Measurements from ENCODE around the gene ZBP1.

Gene ZBP1

GRCh38 chr20:57657535-57658446 is 37.6 kb upstream of the ZBP1 start:
- Histone ChIP-seq H3K4me3 (ENCODE audit: low read depth, low read length) (no peak overlapping the region), H3K27ac (ENCODE audit: low read depth, low read length) (no peak overlapping the region), H3K27me3 (ENCODE audit: control insufficient read depth, insufficient read depth, low read length) (no peaks in the 10 kb centered on the region), H3K4me1 (ENCODE audit: control insufficient read depth, insufficient read depth, low read length) (peaks cover 5% of the 10 kb centered on the region; the same call in 1 of the 2 replicates), H3K9ac (ENCODE audit: low read depth, low read length) (no peak overlapping the region), H3K9me3 (ENCODE audit: control insufficient read depth, insufficient read depth, low read length) (no peaks in the 10 kb centered on the region), H3K36me3 (ENCODE audit: control insufficient read depth, insufficient read depth, low read length) (peaks cover 37% of the 10 kb centered on the region; the same call in 1 of the 2 replicates)

DNA sequence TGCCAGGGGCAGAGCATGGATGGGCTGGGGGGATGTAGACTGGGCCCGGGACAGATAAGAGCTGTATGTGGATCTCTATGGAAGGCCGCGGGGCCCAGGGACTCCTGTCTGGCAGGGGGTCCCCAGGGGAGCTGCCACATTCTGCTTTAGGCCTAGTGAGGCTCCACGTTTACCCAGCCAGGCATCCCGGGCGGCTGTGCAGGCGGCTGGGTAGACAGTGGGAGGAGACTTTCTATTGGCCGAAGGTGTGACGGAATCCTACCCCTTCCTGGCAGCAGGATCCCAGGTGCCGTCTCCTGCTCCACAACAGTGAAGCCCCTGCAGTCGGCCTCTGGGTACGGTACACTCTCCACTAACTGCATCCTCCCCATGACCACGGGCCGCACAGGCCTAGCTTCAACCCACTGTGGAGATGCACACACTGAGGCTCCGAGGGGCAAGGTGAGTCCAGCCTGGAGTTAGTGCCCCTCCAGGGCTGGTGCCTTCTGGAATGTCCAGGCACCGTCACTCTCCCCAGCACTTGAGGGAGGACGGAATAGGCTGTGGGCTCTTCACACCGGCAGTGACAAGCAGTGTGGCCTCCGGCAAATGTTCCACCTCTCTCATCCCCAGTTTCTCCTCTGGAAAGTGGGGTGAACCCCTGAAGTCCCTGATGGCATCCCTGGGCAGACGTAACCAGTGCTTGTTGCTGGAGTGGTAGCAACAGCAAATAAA is 36.8 kb upstream of the ZBP1 start:
- Histone ChIP-seq H3K9ac (ENCODE audit: low read depth, low read length) (no peak overlapping the region), H3K9me3 (ENCODE audit: control insufficient read depth, insufficient read depth, low read length) (no peaks in the 10 kb centered on the region), H3K27ac (ENCODE audit: low read depth, low read length) (no peak overlapping the region), H3K36me3 (ENCODE audit: control insufficient read depth, insufficient read depth, low read length) (peaks cover 45% of the 10 kb centered on the region), H3K4me1 (ENCODE audit: control insufficient read depth, insufficient read depth, low read length) (peaks cover 4% of the 10 kb centered on the region; the same call in 1 of the 2 replicates), H3K27me3 (ENCODE audit: control insufficient read depth, insufficient read depth, low read length) (no peaks in the 10 kb centered on the region), H3K4me3 (ENCODE audit: low read depth, low read length) (no peak overlapping the region)

DNA sequence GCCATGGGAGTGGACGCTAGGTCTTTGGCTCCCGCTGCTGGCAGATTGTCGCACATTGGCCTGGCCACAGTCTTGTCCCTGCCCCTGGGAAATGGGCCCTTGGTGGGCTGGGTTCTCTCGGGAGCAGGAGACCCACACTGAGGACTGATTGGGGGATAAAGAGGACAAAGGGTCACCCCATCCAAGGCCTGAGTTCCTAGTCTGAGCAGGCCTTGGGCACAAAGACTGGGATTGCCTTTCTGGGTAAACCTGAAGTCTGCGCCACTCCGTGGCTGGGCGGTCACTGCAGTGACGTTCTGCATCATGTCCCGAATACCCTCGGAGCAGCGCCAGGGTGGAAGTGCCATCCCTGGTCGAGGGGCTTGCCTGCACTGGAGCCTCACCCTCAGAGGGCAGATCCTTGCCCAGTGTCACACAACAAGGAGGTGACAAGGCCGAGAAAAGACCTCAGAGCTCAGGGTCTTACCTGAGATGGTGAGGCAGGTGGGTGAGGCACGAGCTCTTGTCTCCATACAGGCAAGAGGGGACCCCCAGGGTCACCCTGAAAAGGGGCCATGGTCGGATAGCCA is 36.1 kb upstream of the ZBP1 start:
- H3K4me1 ChIP-seq (ENCODE audit: control insufficient read depth, insufficient read depth, low read length) = peaks cover 4% of the 10 kb centered on the region; the same call in 1 of the 2 replicates
- peaks cover 48% of the 10 kb centered on the region for H3K36me3 ChIP-seq (ENCODE audit: control insufficient read depth, insufficient read depth, low read length)
- no peaks in the 10 kb centered on the region for H3K9me3 ChIP-seq (ENCODE audit: control insufficient read depth, insufficient read depth, low read length)
- H3K9ac ChIP-seq (ENCODE audit: low read depth, low read length) = no peak overlapping the region
- no peaks in the 10 kb centered on the region for H3K27me3 ChIP-seq (ENCODE audit: control insufficient read depth, insufficient read depth, low read length)
- no peak overlapping the region for H3K27ac ChIP-seq (ENCODE audit: low read depth, low read length)
- no peak overlapping the region for H3K4me3 ChIP-seq (ENCODE audit: low read depth, low read length)

DNA sequence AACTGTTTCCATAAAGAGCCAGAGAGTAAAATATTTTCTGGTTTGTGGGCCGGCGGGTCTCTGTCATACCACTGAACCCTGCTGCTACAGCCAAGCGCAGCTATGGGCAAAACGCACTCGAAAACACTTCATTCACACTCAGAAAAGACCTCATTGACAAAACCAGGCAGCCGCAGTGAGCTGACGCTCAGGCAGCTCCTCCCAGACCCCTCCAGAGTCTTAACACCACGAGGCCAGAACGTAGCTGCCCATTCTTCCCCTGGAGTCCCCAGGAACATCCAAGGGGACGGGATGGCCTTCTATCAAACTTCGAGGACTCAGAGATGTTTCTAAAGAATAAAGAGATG is 35.6 kb upstream of the ZBP1 start:
- H3K36me3 ChIP-seq (ENCODE audit: control insufficient read depth, insufficient read depth, low read length) = peaks cover 53% of the 10 kb centered on the region
- peaks cover 4% of the 10 kb centered on the region; the same call in 1 of the 2 replicates for H3K4me1 ChIP-seq (ENCODE audit: control insufficient read depth, insufficient read depth, low read length)
- no peak overlapping the region for H3K27ac ChIP-seq (ENCODE audit: low read depth, low read length)
- no peak overlapping the region for H3K4me3 ChIP-seq (ENCODE audit: low read depth, low read length)
- no peaks in the 10 kb centered on the region for H3K27me3 ChIP-seq (ENCODE audit: control insufficient read depth, insufficient read depth, low read length)
- no peak overlapping the region for H3K9ac ChIP-seq (ENCODE audit: low read depth, low read length)
- H3K9me3 ChIP-seq (ENCODE audit: control insufficient read depth, insufficient read depth, low read length) = no peaks in the 10 kb centered on the region

GRCh38 chr20:57654998-57655808 is 35.0 kb upstream of the ZBP1 start:
- Histone ChIP-seq H3K27me3 (ENCODE audit: control insufficient read depth, insufficient read depth, low read length) (no peaks in the 10 kb centered on the region), H3K27ac (ENCODE audit: low read depth, low read length) (no peak overlapping the region), H3K36me3 (ENCODE audit: control insufficient read depth, insufficient read depth, low read length) (peaks cover 56% of the 10 kb centered on the region), H3K9ac (ENCODE audit: low read depth, low read length) (no peak overlapping the region), H3K9me3 (ENCODE audit: control insufficient read depth, insufficient read depth, low read length) (no peaks in the 10 kb centered on the region), H3K4me1 (ENCODE audit: control insufficient read depth, insufficient read depth, low read length) (peaks cover 4% of the 10 kb centered on the region; the same call in 1 of the 2 replicates), H3K4me3 (ENCODE audit: low read depth, low read length) (no peak overlapping the region)

DNA sequence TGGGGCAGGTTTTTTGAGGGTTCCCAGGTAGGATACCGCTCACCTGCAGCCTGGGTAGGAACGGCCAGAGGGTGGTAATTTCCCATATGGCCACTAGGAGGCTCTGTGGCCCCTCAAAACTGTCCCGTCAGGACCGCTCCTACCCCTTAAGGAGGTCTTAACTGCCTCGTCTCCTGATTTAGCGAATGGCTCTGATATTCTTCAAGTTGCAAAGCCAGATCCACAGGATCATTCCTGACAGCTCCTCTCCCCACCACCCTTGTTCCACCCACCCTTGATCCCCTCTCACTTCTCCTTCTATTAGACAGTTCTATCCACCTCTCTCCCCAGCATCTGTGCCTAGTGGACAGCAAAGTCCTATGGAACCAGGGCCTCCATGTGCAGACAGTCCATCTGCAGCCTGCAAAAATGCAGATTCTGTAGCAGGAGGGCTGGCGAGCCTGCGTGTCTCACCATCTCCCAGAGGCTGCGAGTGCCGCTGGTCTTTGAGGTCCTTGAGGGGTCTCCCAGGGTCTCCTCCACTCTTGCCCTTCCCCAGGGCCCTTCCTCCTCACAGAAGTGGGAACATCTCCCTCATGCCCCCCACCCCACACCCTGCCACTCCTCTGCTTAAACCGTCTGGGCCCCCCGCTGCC is 34.3 kb upstream of the ZBP1 start:
- peaks cover 4% of the 10 kb centered on the region; the same call in 1 of the 2 replicates for H3K4me1 ChIP-seq (ENCODE audit: control insufficient read depth, insufficient read depth, low read length)
- no peak overlapping the region for H3K9ac ChIP-seq (ENCODE audit: low read depth, low read length)
- H3K4me3 ChIP-seq (ENCODE audit: low read depth, low read length) = no peak overlapping the region
- no peak overlapping the region for H3K27ac ChIP-seq (ENCODE audit: low read depth, low read length)
- no peaks in the 10 kb centered on the region for H3K27me3 ChIP-seq (ENCODE audit: control insufficient read depth, insufficient read depth, low read length)
- H3K9me3 ChIP-seq (ENCODE audit: control insufficient read depth, insufficient read depth, low read length) = no peaks in the 10 kb centered on the region
- H3K36me3 ChIP-seq (ENCODE audit: control insufficient read depth, insufficient read depth, low read length) = peaks cover 57% of the 10 kb centered on the region

DNA sequence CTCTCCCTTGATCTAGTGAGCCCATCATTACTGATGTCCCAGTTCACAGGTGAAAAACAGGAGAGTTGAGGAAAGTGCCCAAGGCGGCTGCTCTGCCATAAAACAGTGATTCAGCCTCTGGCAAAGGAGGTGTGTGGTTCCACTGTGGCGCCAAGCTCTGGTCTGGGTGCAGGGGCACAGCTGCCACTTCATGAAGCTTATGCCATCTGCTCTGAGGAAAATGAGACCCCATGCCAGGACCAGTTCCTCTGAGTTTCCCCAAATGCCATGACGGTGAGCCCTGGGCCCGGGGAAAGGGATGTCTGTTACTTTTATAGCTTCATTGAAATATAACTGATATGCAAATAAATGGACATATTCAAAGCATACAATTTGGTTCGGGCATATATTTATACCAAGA is 33.7 kb upstream of the ZBP1 start:
- Histone ChIP-seq H3K27me3 (ENCODE audit: control insufficient read depth, insufficient read depth, low read length) (no peaks in the 10 kb centered on the region), H3K4me3 (ENCODE audit: low read depth, low read length) (no peak overlapping the region), H3K36me3 (ENCODE audit: control insufficient read depth, insufficient read depth, low read length) (peaks cover 54% of the 10 kb centered on the region), H3K4me1 (ENCODE audit: control insufficient read depth, insufficient read depth, low read length) (peaks cover 4% of the 10 kb centered on the region; the same call in 1 of the 2 replicates), H3K9me3 (ENCODE audit: control insufficient read depth, insufficient read depth, low read length) (no peaks in the 10 kb centered on the region), H3K9ac (ENCODE audit: low read depth, low read length) (no peak overlapping the region), H3K27ac (ENCODE audit: low read depth, low read length) (no peak overlapping the region)

DNA sequence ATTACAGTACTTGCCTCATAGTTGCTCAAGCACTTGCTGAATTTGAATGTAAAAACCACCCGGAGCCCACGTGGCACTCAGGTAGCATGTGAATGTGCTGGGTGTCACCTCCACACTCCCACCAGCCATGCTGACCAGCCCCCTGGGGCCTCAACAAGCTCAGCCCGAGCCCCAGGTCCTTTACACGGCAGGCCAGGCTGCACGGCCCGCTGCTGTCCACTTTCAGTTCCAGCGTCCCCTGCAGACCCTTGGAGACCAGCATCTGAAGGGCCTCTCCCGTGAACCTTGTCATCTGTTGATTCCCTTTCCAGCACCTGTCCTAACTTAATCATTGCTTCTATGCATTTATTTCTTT is 33.3 kb upstream of the ZBP1 start:
- peaks cover 51% of the 10 kb centered on the region for H3K36me3 ChIP-seq (ENCODE audit: control insufficient read depth, insufficient read depth, low read length)
- no peaks in the 10 kb centered on the region for H3K27me3 ChIP-seq (ENCODE audit: control insufficient read depth, insufficient read depth, low read length)
- no peak overlapping the region for H3K27ac ChIP-seq (ENCODE audit: low read depth, low read length)
- peaks cover 4% of the 10 kb centered on the region; the same call in 1 of the 2 replicates for H3K4me1 ChIP-seq (ENCODE audit: control insufficient read depth, insufficient read depth, low read length)
- H3K9me3 ChIP-seq (ENCODE audit: control insufficient read depth, insufficient read depth, low read length) = no peaks in the 10 kb centered on the region
- H3K4me3 ChIP-seq (ENCODE audit: low read depth, low read length) = no peak overlapping the region
- H3K9ac ChIP-seq (ENCODE audit: low read depth, low read length) = no peak overlapping the region

DNA sequence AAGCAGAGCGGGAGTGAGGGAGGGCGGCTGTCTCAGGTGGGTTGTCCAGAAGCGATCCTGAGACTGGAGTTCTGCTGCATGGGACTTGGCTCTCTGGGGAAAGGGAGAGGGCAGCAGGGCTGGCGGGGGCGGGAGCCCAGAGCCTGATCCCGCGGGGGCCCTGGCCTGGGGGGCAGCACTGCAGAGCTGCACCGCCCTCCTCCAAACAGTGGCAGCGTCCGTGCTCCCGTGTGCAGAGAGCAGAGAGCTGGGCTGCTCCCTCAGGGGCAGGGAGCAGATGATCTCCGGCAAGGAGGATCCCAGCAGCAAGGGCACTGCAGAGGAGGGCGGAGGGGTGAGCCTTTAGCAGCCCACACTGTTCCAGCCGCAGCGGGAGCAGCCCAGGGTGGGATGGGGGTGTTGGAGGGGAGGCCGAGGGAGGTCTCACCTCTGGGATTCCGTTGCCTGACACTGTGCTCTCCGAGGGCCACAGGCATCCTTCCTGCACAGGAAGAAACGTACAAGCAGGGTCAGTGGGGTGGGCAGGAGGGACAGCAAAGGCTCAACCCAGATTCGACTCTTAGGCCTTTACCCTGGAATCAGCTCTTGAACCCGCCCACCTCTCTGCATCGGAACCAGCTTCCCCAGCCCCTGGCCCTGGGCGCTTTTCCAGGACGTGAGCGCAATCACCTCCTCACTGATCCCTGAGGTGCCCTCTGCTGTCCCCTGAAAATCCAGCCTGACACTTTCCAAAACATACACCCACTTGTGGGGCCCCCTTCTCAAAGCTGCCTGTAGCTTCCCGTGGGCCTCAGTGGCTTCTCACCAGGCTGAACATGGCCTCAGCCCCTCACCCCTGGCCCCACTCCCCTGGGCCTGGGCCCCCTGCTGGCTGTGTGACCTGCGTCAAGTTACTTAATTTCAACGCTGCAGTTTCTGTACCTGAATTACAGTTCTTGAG is 32.6 kb upstream of the ZBP1 start:
- H3K9ac ChIP-seq (ENCODE audit: low read depth, low read length) = no peak overlapping the region

More for the DNA sequence above, 32.6 kb upstream of the ZBP1 start:
- Histone ChIP-seq H3K27me3 (ENCODE audit: control insufficient read depth, insufficient read depth, low read length) (no peaks in the 10 kb centered on the region), H3K4me1 (ENCODE audit: control insufficient read depth, insufficient read depth, low read length) (peaks cover 4% of the 10 kb centered on the region; the same call in 1 of the 2 replicates), H3K36me3 (ENCODE audit: control insufficient read depth, insufficient read depth, low read length) (peaks cover 45% of the 10 kb centered on the region), H3K27ac (ENCODE audit: low read depth, low read length) (no peak overlapping the region), H3K4me3 (ENCODE audit: low read depth, low read length) (no peak overlapping the region), H3K9me3 (ENCODE audit: control insufficient read depth, insufficient read depth, low read length) (no peaks in the 10 kb centered on the region)

All from HUES48 (cell line).